ENCODE measurements around the gene PPP2R2D.

PPP2R2D gene

GRCh38 chr10:131900350-131901152 lies at the start of gene PPP2R2D:
Gene PPP2R2D, plus strand, starts transcription at chr10:131901008. Its CDS starts 141 bp downstream, at chr10:131901149.
- peak; percentile 43 for DNase-seq

- DNase-seq = no peak
These were observed 49.5 kb upstream of the PPP2R2D start for GRCh38 chr10:131851346-131851745.

GRCh38 chr10:131852176-131852822 lies 48.5 kb upstream of the PPP2R2D start:
- no peak for DNase-seq

GRCh38 chr10:131852823-131853609 lies 47.8 kb upstream of the PPP2R2D start:
- DNase-seq = no peak

GRCh38 chr10:131853610-131853964 lies 47.2 kb upstream of the PPP2R2D start:
- no peak for DNase-seq

GRCh38 chr10:131854579-131855335 lies 46.1 kb upstream of the PPP2R2D start:
- no peak for DNase-seq

GRCh38 chr10:131855461-131856401 lies 45.1 kb upstream of the PPP2R2D start:
- DNase-seq = no peak

- no peak for DNase-seq
These were observed 44.2 kb upstream of the PPP2R2D start for GRCh38 chr10:131856441-131857094.

- no peak for DNase-seq
These were observed 43.4 kb upstream of the PPP2R2D start for GRCh38 chr10:131857156-131858117.

- DNase-seq = no peak
These were observed 42.7 kb upstream of the PPP2R2D start for GRCh38 chr10:131858118-131858515.

GRCh38 chr10:131858583-131859340 lies 42.0 kb upstream of the PPP2R2D start:
- no peak for DNase-seq

GRCh38 chr10:131859341-131860020 lies 41.3 kb upstream of the PPP2R2D start:
- DNase-seq = no peak

- no peak for DNase-seq
These were observed 40.5 kb upstream of the PPP2R2D start for GRCh38 chr10:131860311-131860710.

GRCh38 chr10:131860806-131861440 lies 39.9 kb upstream of the PPP2R2D start:
- DNase-seq = no peak

GRCh38 chr10:131862548-131862947 lies 38.3 kb upstream of the PPP2R2D start:
- DNase-seq = no peak

- no peak for DNase-seq
These were observed 35.4 kb upstream of the PPP2R2D start for GRCh38 chr10:131865223-131865917.

GRCh38 chr10:131866673-131867072 lies 34.1 kb upstream of the PPP2R2D start:
- no peak for DNase-seq

All from NCI-H1694 treated with DMSO at 0.1 percent for 48 hours (cell line).